NT2/D1 (cell line): ENCODE measurements around the gene TMEM187.

Experiments used
- DNase-seq: peaks from one replicate; pipeline ENCODE4 v3.0.0-alpha.2; 2011; ENCODE audit warnings: low read depth, low spot score
- H3K27me3 ChIP-seq: 2 replicates; pipeline ENCODE4 v1.6.0; 2011; ENCODE audit warnings: mild to moderate bottlenecking; ENCODE audit not compliant: insufficient read length, insufficient read depth
- H3K36me3 ChIP-seq: 2 replicates; pipeline ENCODE4 v1.6.1; 2011; ENCODE audit warnings: mild to moderate bottlenecking, low read length, mixed read lengths; ENCODE audit not compliant: insufficient read depth, insufficient read length
- H3K4me1 ChIP-seq: 2 replicates; pipeline ENCODE4 v1.5.1; 2011; ENCODE audit not compliant: insufficient read depth, insufficient read length
- H3K4me3 ChIP-seq: 2 replicates; pipeline ENCODE4 v1.5.1; 2011; ENCODE audit warnings: low read depth; ENCODE audit not compliant: insufficient read length
- H3K9ac ChIP-seq: 2 replicates; pipeline ENCODE4 v1.6.0; 2011; ENCODE audit warnings: low read depth; ENCODE audit not compliant: insufficient read length
- H3K9me3 ChIP-seq: 2 replicates; pipeline ENCODE4 v1.5.1; 2011; ENCODE audit warnings: mild to moderate bottlenecking, low read length; ENCODE audit not compliant: insufficient read depth
- SUZ12 ChIP-seq: IDR thresholded peaks from 2 replicates; pipeline ENCODE4 v1.6.1; 2011; ENCODE audit not compliant: insufficient read length, insufficient read depth; ENCODE audit errors: extremely low read depth
- YY1 ChIP-seq: IDR thresholded peaks from 2 replicates; pipeline ENCODE4 v1.6.1; 2011; ENCODE audit not compliant: insufficient read length, insufficient read depth
- ZNF274 ChIP-seq: IDR thresholded peaks from 2 replicates; pipeline ENCODE4 v1.6.1; 2011; ENCODE audit warnings: mild to moderate bottlenecking, low read depth, low read length

TMEM187 gene

DNA sequence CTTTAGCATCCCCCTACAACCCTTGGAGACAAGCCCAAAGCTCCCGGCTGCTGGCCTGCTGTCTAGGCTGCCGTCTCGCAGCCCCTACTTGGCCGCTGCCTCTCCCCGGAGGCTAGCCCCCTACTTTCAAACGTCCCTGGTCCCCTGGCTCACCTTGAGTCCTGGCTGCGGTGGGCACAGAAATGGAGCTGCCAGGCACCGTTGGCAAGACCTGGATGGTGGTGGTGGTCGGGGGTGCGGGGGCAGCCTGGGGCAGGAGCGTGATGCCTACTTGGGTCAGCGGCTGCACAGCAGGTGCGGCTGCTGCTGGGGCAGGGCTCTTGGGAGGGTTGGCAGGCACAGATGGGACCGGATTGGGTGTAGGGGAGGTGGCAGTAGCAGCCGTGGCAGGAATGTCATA is 12.9 kb upstream of the TMEM187 start:
- no peak overlapping the region for H3K4me3 ChIP-seq
- TF ChIP-seq ZNF274 (no peak), SUZ12 (no peak), YY1 (no peak)
- no peaks in the 10 kb centered on the region for H3K9me3 ChIP-seq
- peaks cover 92% of the 10 kb centered on the region for H3K36me3 ChIP-seq
- no peaks in the 10 kb centered on the region for H3K27me3 ChIP-seq
- no peaks in the 10 kb centered on the region for H3K4me1 ChIP-seq
- no peak for DNase-seq
- H3K9ac ChIP-seq: no peak overlapping the region

GRCh38 chrX:153960077-153960476 is 12.5 kb upstream of the TMEM187 start:
- no peaks in the 10 kb centered on the region for H3K4me1 ChIP-seq
- H3K9ac ChIP-seq: no peak overlapping the region
- TF ChIP-seq SUZ12 (no peak), ZNF274 (no peak), YY1 (no peak)
- H3K4me3 ChIP-seq: no peak overlapping the region
- H3K36me3 ChIP-seq: peaks cover 92% of the 10 kb centered on the region
- no peaks in the 10 kb centered on the region for H3K27me3 ChIP-seq
- no peak for DNase-seq
- H3K9me3 ChIP-seq: no peaks in the 10 kb centered on the region

DNA sequence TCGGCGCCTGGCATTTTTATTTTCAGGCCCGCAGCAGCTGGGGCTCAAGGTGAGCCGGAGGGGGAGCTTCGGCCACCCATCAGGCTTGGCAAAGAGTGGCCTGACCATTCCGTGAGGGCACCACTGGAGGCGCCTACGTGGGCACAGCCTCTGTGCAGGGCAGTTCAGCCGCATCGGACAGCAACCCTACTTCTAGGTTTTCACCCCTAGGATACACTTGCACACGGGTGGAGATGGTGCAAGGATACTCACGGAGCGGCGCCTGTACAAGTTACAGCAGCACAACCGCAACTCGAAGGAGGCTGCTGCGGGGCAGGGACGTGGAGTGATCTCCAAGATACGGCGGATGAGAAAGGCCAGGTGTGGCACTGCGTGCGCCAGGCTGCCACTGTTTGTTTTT is 11.8 kb upstream of the TMEM187 start:
- no peak for DNase-seq
- Histone ChIP-seq H3K27me3 (no peaks in the 10 kb centered on the region), H3K9ac (no peak overlapping the region), H3K9me3 (no peaks in the 10 kb centered on the region), H3K4me3 (no peak overlapping the region), H3K36me3 (peaks cover 88% of the 10 kb centered on the region), H3K4me1 (no peaks in the 10 kb centered on the region)
- no peak for TF ChIP-seq YY1
- no peak for TF ChIP-seq ZNF274
- no peak for TF ChIP-seq SUZ12

GRCh38 chrX:153961292-153961691 is 11.3 kb upstream of the TMEM187 start:
- Histone ChIP-seq H3K4me1 (no peaks in the 10 kb centered on the region), H3K27me3 (no peaks in the 10 kb centered on the region), H3K9me3 (no peaks in the 10 kb centered on the region), H3K9ac (no peak overlapping the region), H3K4me3 (no peak overlapping the region), H3K36me3 (peaks cover 83% of the 10 kb centered on the region)
- no peak for TF ChIP-seq SUZ12
- TF ChIP-seq YY1: no peak
- no peak for TF ChIP-seq ZNF274
- no peak for DNase-seq

DNA sequence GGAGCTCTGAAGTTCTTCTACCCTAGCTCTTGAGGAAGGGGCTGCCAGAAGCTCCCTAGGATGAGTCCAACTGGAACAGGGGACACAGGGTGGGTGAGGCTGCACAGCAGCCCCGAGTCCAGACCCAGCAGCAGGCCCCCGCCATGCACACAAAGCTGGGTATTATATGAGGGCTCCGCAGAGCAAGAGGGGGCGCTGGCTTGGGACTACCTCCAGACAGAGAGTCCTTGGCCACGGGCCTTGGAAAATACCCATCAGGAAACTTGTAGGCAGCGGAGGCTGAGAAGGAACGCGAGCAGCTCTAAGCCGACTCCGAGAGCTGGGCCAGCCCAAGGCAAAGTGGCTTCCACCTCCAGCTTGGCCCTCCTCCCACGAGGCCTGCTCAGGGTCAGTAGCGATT is 9.0 kb upstream of the TMEM187 start:
- Histone ChIP-seq H3K36me3 (peaks cover 74% of the 10 kb centered on the region), H3K9ac (no peak overlapping the region), H3K4me3 (no peak overlapping the region), H3K4me1 (peaks cover 3% of the 10 kb centered on the region), H3K9me3 (no peaks in the 10 kb centered on the region), H3K27me3 (no peaks in the 10 kb centered on the region)
- no peak for DNase-seq
- TF ChIP-seq YY1 (no peak), ZNF274 (no peak), SUZ12 (no peak)

GRCh38 chrX:153964105-153964504 is 8.4 kb upstream of the TMEM187 start:
- Histone ChIP-seq H3K4me3 (no peak overlapping the region), H3K27me3 (no peaks in the 10 kb centered on the region), H3K4me1 (peaks cover 3% of the 10 kb centered on the region), H3K9ac (no peak overlapping the region), H3K36me3 (peaks cover 74% of the 10 kb centered on the region), H3K9me3 (no peaks in the 10 kb centered on the region)
- no peak for TF ChIP-seq SUZ12
- TF ChIP-seq ZNF274: no peak
- no peak for TF ChIP-seq YY1
- DNase-seq: no peak

- peaks cover 70% of the 10 kb centered on the region for H3K36me3 ChIP-seq
- TF ChIP-seq ZNF274: no peak
- TF ChIP-seq SUZ12: no peak
- no peak for TF ChIP-seq YY1
- H3K9me3 ChIP-seq: no peaks in the 10 kb centered on the region
Measured at GRCh38 chrX:153965406-153965805, 7.1 kb upstream of the TMEM187 start.

DNA sequence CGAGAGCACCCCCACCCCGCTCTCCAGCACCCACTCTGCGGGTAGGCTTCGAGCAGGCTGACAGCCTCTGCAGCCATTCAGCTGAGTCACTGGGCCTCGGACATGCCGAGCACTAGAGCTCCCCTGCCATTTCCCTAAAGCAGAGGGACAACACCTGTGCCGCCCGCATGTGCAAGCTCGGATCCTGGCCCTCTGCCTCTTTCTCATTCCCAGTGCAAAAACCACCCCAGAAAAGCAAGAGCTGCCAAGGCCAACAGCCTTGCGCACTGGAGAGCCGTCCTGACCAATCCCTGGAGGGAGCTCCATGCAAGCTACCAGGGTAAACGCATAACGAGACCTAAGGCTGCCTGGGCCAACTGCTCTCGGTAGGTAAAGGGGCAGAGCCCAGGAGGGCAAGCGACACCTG is 6.3 kb upstream of the TMEM187 start:
- DNase-seq: no peak
- Histone ChIP-seq H3K4me3 (no peak overlapping the region), H3K9me3 (no peaks in the 10 kb centered on the region), H3K27me3 (no peaks in the 10 kb centered on the region), H3K4me1 (peaks cover 3% of the 10 kb centered on the region), H3K9ac (no peak overlapping the region), H3K36me3 (peaks cover 67% of the 10 kb centered on the region)
- TF ChIP-seq YY1 (no peak), SUZ12 (no peak), ZNF274 (no peak)

More at GRCh38 chrX:153965406-153965805, 7.1 kb upstream of the TMEM187 start:
- no peak for DNase-seq
- no peaks in the 10 kb centered on the region for H3K27me3 ChIP-seq
- H3K4me3 ChIP-seq: no peak overlapping the region
- H3K4me1 ChIP-seq: peaks cover 3% of the 10 kb centered on the region
- H3K9ac ChIP-seq: no peak overlapping the region
